ENCODE results near the gene GTSE1.

The GTSE1 gene

DNA sequence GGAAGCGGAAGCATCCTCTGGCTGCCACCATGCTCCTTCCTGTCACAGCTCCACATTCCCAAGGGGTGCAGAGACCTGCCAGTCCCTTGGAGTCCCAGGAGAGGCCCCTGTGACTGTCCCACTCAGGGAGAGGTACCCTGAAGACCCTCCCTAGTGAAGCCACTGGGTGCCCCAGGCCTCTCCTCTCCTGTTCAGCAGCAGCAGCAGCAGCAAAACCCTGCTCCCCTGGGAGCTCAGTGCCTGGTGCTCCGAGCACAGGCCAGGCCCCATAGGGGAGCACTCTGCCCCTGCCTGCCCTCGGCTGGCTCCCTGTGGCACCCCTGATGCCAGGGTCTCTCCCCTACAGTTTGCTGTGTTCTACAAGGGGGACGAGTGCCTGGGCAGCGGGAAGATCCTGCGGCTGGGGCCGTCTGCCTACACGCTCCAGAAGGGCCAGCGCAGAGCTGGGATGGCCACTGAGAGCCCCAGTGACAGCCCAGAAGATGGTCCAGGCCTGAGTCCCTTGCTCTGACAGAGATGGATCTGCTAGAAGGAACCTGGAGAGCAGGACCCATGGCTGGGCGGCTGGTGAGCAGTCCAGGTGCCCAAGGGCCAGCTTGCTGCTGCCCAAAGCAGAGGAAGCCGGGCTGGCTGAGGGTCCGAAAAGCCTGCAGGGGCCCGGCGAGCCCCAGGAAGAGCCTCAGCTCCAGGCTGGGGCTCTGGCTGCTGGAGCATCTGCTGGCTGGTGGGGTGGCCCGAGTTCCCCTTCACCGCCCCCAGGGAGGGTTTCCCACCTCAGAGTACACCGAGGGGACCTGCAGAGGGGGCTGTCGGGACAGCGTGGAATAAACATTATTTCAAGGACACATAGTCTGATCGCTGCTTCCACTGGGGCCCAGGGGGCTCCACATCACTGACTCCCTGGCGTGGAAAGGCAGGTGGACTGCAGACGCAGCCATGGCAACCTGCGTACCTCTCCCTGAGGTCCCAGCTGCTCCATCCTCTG is 60.1 kb downstream of the GTSE1 start:
- no peak overlapping the region for H3K4me3 ChIP-seq (ENCODE audit: low read depth, low read length)
- CTCF ChIA-PET = interaction anchor here (0.9 to 4.3 kb wide), 12 partner anchors 10 to 362 kb away, joined by 3 to 53 read pairs (median 4); no protein-coding TSS in a partner anchor
- DNase-seq (ENCODE audit: low read depth, low spot score) = no peak
- TF ChIP-seq, protein P1, sequence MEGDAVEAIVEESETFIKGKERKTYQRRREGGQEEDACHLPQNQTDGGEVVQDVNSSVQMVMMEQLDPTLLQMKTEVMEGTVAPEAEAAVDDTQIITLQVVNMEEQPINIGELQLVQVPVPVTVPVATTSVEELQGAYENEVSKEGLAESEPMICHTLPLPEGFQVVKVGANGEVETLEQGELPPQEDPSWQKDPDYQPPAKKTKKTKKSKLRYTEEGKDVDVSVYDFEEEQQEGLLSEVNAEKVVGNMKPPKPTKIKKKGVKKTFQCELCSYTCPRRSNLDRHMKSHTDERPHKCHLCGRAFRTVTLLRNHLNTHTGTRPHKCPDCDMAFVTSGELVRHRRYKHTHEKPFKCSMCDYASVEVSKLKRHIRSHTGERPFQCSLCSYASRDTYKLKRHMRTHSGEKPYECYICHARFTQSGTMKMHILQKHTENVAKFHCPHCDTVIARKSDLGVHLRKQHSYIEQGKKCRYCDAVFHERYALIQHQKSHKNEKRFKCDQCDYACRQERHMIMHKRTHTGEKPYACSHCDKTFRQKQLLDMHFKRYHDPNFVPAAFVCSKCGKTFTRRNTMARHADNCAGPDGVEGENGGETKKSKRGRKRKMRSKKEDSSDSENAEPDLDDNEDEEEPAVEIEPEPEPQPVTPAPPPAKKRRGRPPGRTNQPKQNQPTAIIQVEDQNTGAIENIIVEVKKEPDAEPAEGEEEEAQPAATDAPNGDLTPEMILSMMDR (IDR thresholded peaks at IDR 0.05; ENCODE audit: insufficient read depth, low read length, missing control alignments) = no peak
- POLR2A ChIA-PET = no interaction called here

DNA sequence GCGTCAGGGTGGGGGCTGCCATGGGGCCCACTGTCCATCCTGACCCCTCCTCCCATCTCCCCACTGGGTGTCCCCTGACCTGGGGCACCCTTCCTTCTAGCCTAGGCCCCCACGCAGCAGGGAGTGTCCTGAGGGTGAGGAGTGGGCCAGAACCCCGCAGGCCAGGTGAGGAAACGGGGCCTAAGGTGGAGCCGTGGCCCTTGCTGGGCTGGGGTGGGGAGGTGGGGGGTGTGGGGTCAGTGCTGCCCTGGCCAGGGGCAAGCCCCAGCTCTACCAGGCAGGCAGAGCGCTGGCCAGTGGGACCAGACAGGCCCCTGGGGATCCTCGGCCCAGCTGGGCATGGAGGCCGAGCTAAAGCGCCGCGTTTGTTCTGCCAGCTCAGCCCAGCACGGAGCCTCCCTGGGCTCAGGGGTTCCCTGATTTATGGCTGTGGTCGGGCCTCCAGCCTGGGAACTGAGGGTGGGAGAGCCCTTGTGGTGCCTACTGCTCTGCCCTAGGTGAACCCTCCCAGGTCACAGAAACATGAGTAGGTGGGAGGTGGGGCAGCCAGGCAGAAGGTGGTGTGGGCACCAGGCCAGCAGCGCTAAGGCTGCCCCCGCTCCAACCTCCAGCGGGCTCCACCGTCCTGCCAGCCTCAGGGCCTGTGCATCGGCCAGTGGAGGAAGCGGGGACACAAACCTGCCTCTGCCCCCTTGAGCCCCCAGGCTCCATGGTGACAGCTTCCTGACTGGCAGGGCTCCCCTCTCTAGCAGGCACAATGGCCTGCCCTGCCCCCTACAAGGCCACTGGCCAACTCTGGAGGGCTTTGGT is 61.2 kb downstream of the GTSE1 start:
- no peak overlapping the region for H3K4me3 ChIP-seq (ENCODE audit: low read depth, low read length)
- TF ChIP-seq, protein P1 (IDR thresholded peaks at IDR 0.05; ENCODE audit: insufficient read depth, low read length, missing control alignments) = no peak
- ChIA-PET POLR2A (no interaction called here), CTCF (interaction anchor here (1.0 to 4.3 kb wide), 3 partner anchors 10 to 188 kb away, joined by 3 to 53 read pairs (median 17); no protein-coding TSS in a partner anchor)
- no peak for DNase-seq (ENCODE audit: low read depth, low spot score)

DNA sequence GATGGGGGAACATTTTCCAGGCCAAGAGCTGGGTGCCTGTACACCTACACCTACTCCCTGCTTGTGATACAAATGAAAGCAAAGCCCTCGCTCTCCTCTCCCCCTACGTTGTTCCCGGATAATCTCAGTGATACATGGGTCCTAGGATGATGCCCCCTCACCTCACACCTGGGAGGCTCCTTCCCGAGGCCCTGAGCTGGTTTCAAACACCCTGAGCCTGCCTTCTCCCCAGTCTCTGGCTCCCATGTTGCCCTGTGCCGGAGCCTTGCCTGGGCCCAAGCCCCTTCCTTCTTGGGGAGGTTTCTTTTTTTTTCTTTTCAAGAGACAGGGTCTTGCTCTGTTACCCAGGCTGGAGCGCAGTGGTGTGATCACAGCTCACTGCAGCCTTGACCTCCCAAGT is 62.1 kb downstream of the GTSE1 start:
- POLR2A ChIA-PET = no interaction called here
- no peak for DNase-seq (ENCODE audit: low read depth, low spot score)
- TF ChIP-seq, protein P1 (IDR thresholded peaks at IDR 0.05; ENCODE audit: insufficient read depth, low read length, missing control alignments) = no peak
- CTCF ChIA-PET = interaction anchor here (0.8 to 4.3 kb wide), 6 partner anchors 9 to 352 kb away, joined by 3 to 53 read pairs (median 4); no protein-coding TSS in a partner anchor
- H3K4me3 ChIP-seq (ENCODE audit: low read depth, low read length) = no peak overlapping the region

DNA sequence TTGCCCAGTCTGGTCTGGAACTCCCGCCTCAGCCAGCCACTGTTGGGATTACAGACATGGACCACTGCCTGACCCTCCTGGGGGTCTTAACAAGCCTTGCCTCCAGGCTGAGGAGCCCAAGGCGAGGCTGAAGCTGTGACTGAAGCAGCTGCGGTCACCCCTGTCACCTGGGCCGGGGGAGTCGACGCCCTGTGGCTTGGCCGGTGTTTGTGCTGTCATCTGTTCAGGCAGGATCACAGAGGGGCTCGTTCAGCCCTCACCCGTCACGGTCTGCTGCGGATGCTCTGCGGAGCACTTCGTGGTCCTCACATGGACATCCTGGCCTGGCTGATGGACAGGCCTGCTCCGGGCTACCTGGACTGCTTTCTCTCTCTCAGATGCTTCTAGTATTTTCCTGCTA is 62.7 kb downstream of the GTSE1 start:
- CTCF ChIA-PET = interaction anchor here (0.6 to 4.3 kb wide), 6 partner anchors 8 to 353 kb away, joined by 3 to 53 read pairs (median 4); no protein-coding TSS in a partner anchor
- POLR2A ChIA-PET = no interaction called here
- no peak overlapping the region for H3K4me3 ChIP-seq (ENCODE audit: low read depth, low read length)
- TF ChIP-seq, protein P1 (IDR thresholded peaks at IDR 0.05; ENCODE audit: insufficient read depth, low read length, missing control alignments) = no peak
- no peak for DNase-seq (ENCODE audit: low read depth, low spot score)

DNA sequence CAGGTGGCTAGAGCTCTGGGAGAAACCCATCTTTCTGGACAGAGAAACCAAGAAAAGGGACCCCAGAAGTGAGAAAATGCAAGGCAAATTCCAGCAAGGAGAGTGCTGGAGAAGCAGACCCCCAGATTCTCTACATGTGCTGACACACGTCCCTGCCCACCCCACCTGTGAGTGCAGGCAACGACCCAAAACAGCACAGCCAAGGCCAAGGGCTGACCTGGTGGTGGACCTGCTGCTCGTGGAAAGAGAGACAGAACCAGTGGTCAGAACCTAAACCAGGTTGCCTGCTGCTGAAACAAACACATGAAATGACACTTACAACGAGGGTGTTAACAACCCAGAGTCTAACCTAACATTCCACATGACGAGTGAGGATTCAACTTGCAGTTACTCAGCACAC is 63.4 kb downstream of the GTSE1 start:
- no peak overlapping the region for H3K4me3 ChIP-seq (ENCODE audit: low read depth, low read length)
- TF ChIP-seq, protein P1 (IDR thresholded peaks at IDR 0.05; ENCODE audit: insufficient read depth, low read length, missing control alignments) = no peak
- ChIA-PET POLR2A (no interaction called here), CTCF (no interaction called here)
- no peak for DNase-seq (ENCODE audit: low read depth, low spot score)

DNA sequence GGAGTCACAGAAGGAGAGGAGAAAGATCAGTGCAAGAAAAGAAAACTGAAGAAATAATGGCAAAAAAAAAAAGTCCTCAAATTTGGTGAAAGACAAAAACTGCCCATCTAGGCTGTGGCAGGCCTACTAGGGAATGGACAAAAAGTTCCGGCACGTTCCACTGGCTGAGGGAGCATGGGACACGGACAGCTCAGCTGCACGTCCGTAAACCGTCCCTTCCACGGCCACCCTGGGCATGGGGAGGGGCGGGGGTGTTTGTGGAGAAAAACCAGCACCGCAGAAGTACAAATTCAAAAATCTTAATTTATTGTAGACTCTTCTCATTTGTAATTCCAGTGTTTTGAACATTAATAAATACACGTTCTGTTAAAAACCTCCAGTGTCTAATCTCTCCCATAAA is 64.2 kb downstream of the GTSE1 start:
- DNase-seq (ENCODE audit: low read depth, low spot score) = no peak
- TF ChIP-seq, protein P1 (IDR thresholded peaks at IDR 0.05; ENCODE audit: insufficient read depth, low read length, missing control alignments) = no peak
- no peak overlapping the region for H3K4me3 ChIP-seq (ENCODE audit: low read depth, low read length)
- CTCF ChIA-PET = no interaction called here
- POLR2A ChIA-PET = no interaction called here

Measured in AG04449 (cell line).